Measurements from ENCODE around the gene THRSP. TPM values are rescaled to one million over a fixed set of nuclear protein-coding genes. Genes with fewer than 3 reads are reported as not detected.

THRSP gene
- polyA plus RNA-seq, 2 of the 4 experiments (the other 2 are of a cell fraction), result not detected

GRCh38 chr11:78070621-78071020, 7.0 kb downstream of the THRSP start (continued):
- TF ChIP-seq, protein P1, sequence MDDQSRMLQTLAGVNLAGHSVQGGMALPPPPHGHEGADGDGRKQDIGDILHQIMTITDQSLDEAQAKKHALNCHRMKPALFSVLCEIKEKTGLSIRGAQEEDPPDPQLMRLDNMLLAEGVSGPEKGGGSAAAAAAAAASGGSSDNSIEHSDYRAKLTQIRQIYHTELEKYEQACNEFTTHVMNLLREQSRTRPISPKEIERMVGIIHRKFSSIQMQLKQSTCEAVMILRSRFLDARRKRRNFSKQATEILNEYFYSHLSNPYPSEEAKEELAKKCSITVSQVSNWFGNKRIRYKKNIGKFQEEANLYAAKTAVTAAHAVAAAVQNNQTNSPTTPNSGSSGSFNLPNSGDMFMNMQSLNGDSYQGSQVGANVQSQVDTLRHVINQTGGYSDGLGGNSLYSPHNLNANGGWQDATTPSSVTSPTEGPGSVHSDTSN (IDR thresholded peaks at IDR 0.05), result no peak
- TF ChIP-seq CBX8 (IDR thresholded peaks at IDR 0.05), result no peak
- no peak for TF ChIP-seq CHD4 (IDR thresholded peaks at IDR 0.05; ENCODE audit: borderline replicate concordance)
- no peak for TF ChIP-seq HEYL (CRISPR knock-in tag; IDR thresholded peaks at IDR 0.05)
- TF ChIP-seq BHLHE40 (IDR thresholded peaks at IDR 0.05; ENCODE audit: low read depth, low read length), result no peak
- TF ChIP-seq E2F6 (IDR thresholded peaks at IDR 0.05; ENCODE audit: borderline replicate concordance, low read depth), result no peak

GRCh38 chr11:78071717-78072116, 8.1 kb downstream of the THRSP start:
- Histone ChIP-seq H3K4me1 (no peaks in the 10 kb centered on the region), H3K9me3 (no peaks in the 10 kb centered on the region), H3K4me3 (no peak overlapping the region), H3K27ac (no peak overlapping the region), H3K4me2 (no peak overlapping the region)
- FAIRE-seq (no peak), DNase-seq (ENCODE audit: low read depth in 1 of 2, low spot score in 1 of 2) (no peak), ATAC-seq (no peak)
- POLR2A ChIA-PET, result no interaction called here
- WGBS (ENCODE audit: missing lambda C conversion rate), result 80% methylated on average over 3 of the region's 3 CpGs
- TF ChIP-seq ZNF302 (CRISPR knock-in tag; IDR thresholded peaks at IDR 0.05) (no peak), CBX2 (IDR thresholded peaks at IDR 0.05; ENCODE audit: borderline replicate concordance, low read depth) (no peak), POLR2AphosphoS2 (conservative IDR thresholded peaks at IDR 0.05; ENCODE audit: low read length) (no peak), ESRRA (IDR thresholded peaks at IDR 0.05; ENCODE audit: borderline replicate concordance, low read length) (no peak), CBX8 (IDR thresholded peaks at IDR 0.05) (no peak), RCOR1 (IDR thresholded peaks at IDR 0.05; ENCODE audit: low read depth, low read length) (no peak), BHLHE40 (IDR thresholded peaks at IDR 0.05; ENCODE audit: low read depth, low read length) (no peak)
- CTCF ChIA-PET, result interaction anchor here (1.0 to 1.6 kb wide), 2 partner anchors 8 to 18 kb away, joined by 3 read pairs; partner anchors contain the start of gene NDUFC2

DNA sequence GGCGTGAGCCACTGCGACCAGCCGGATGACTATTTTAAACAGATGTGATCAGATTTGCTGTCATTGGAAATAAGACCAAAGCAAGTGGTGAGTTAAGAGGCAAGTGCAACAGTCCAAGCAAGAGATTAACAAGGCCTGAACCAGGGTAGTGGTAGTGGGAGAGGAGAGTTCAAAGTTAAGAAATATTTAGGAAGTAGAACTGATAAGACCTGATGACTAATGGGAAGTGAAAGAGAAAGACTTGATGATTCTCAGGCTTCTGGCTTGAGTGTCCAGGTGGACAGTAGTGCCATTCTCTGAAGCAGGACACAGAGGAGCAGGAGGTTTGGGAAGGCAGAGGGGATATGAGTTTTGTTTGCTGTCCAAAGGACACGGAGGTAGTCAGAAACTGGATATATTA, 8.8 kb downstream of the THRSP start:
- FAIRE-seq (no peak), DNase-seq (ENCODE audit: low read depth in 1 of 2, low spot score in 1 of 2) (no peak), ATAC-seq (no peak)
- POLR2A ChIA-PET, result no interaction called here
- TF ChIP-seq HMGXB4 (CRISPR knock-in tag; IDR thresholded peaks at IDR 0.05; ENCODE audit: borderline replicate concordance) (no peak), MAFK (IDR thresholded peaks at IDR 0.05; ENCODE audit: partially characterized antibody) (no peak), KDM1A (IDR thresholded peaks at IDR 0.05; ENCODE audit: low read depth) (no peak), NFE2L2 (conservative IDR thresholded peaks at IDR 0.05; ENCODE audit: low read length) (no peak), SMC3 (IDR thresholded peaks at IDR 0.05) (no peak), RFX5 (IDR thresholded peaks at IDR 0.05) (no peak), EP300 (IDR thresholded peaks at IDR 0.05) (no peak), ZSCAN20 (CRISPR knock-in tag; IDR thresholded peaks at IDR 0.05) (no peak)
- TF ChIP-seq, protein P2, sequence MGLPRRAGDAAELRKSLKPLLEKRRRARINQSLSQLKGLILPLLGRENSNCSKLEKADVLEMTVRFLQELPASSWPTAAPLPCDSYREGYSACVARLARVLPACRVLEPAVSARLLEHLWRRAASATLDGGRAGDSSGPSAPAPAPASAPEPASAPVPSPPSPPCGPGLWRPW (IDR thresholded peaks at IDR 0.05), result no peak
- H3K4me2 ChIP-seq, result no peak overlapping the region
- no peak overlapping the region for H3K27ac ChIP-seq
- WGBS (ENCODE audit: missing lambda C conversion rate), result 91% methylated on average over 4 of the region's 4 CpGs
- H3K9me3 ChIP-seq, result no peaks in the 10 kb centered on the region
- CTCF ChIA-PET, result interaction anchor here (1.0 kb wide), 1 partner anchor 19 kb away, joined by 3 read pairs; no protein-coding TSS in a partner anchor
- H3K4me3 ChIP-seq, result no peak overlapping the region
- no peaks in the 10 kb centered on the region for H3K4me1 ChIP-seq

Data from A549 (cell line).